AG04450 (cell line): ENCODE data around the gene FAM221B. TPM values are rescaled to one million over a fixed set of nuclear protein-coding genes. Genes with fewer than 3 reads are reported as not detected.

Experiments
- CTCF ChIA-PET: fragments of 300-600, 350-600 bp; formaldehyde crosslinking; extraction: SDS; loops from one replicate; lab custom pipeline; 2022; ENCODE audit warnings: antibody characterized with exemption, inconsistent platforms; lab: Charles Lee
- POLR2A ChIA-PET: fragments of 350-600 bp; formaldehyde crosslinking; extraction: SDS; loops from one replicate; lab custom pipeline; 2021; ENCODE audit warnings: antibody characterized with exemption, inconsistent platforms; lab: Yijun Ruan, JAX
- DNase-seq: peaks from one replicate; pipeline ENCODE4 v3.0.0-alpha.2; 2011; ENCODE audit warnings: low read depth, low spot score
- H3K27ac ChIP-seq: one replicate; pipeline ENCODE4 v1.5.1; 2012; ENCODE audit warnings: low read depth, low read length, control low read depth
- H3K27me3 ChIP-seq: one replicate; pipeline ENCODE4 v1.6.0; 2012; ENCODE audit warnings: low read length; ENCODE audit not compliant: control insufficient read depth, insufficient read depth
- H3K4me3 ChIP-seq: 2 replicates; pipeline ENCODE4 v1.5.1; 2011; ENCODE audit warnings: mild to moderate bottlenecking, low read depth, low read length, control low read depth
- H3K9me3 ChIP-seq: 2 replicates; pipeline ENCODE4 v1.5.1; 2012; ENCODE audit warnings: low read length; ENCODE audit not compliant: control insufficient read depth, insufficient read depth
- CTCF ChIP-seq: IDR thresholded peaks from 2 replicates; pipeline ENCODE4 v1.5.1; 2011; ENCODE audit warnings: low read depth, low read length, control low read depth, inconsistent platforms
- polyA plus RNA-seq: library from polyadenylated mRNA; depleted of rRNA; stranded (reverse); fragments of >200 nt; gene quantifications from 2 replicates; pipeline ENCODE4 v1.2.3, GENCODE V29; 2011; rRNA removed
- small RNA-seq: library from RNA; depleted of rRNA; stranded (forward); fragments of <200 nt; gene quantifications from one replicate; pipeline ENCODE3, GENCODE V24; 2012; ENCODE audit warnings: low read depth; ENCODE audit not compliant: insufficient read length

The FAM221B gene
- polyA plus RNA-seq, 1 experiment = not detected

- no peak overlapping the region for H3K4me3 ChIP-seq
- no peaks in the 10 kb centered on the region for H3K9me3 ChIP-seq
- no peak for TF ChIP-seq CTCF
- POLR2A ChIA-PET = no interaction called here
- CTCF ChIA-PET = no interaction called here
- H3K27ac ChIP-seq = no peak overlapping the region
- DNase-seq = no peak
- peaks cover 28% of the 10 kb centered on the region for H3K27me3 ChIP-seq
Measured at GRCh38 chr9:35767458-35767857, 61.1 kb downstream of the FAM221B start.

GRCh38 chr9:35766997-35767396, 61.5 kb downstream of the FAM221B start:
- no peak for TF ChIP-seq CTCF
- no peak for DNase-seq
- no peaks in the 10 kb centered on the region for H3K9me3 ChIP-seq
- peaks cover 30% of the 10 kb centered on the region for H3K27me3 ChIP-seq
- no peak overlapping the region for H3K4me3 ChIP-seq
- CTCF ChIA-PET = no interaction called here
- POLR2A ChIA-PET = no interaction called here
- no peak overlapping the region for H3K27ac ChIP-seq

Small RNA genes within 50 kb of the gene (small RNA-seq; reads per million reads assigned to genes)
- not detected for gene HINT2

Other genes starting within 250 kb of the FAM221B start
- 12.8 and 14.5 TPM in 2 replicates for gene TESK1, start 223.5 kb downstream of the FAM221B start, polyA plus RNA-seq
- 0.86 and 1.0 TPM in 2 replicates for gene CD72, start 210.3 kb downstream of the FAM221B start, polyA plus RNA-seq
- gene SIT1, start 177.8 kb downstream of the FAM221B start, polyA plus RNA-seq = not detected in 2 replicates
- 173 and 306 TPM in 2 replicates for gene RMRP, start 170.7 kb downstream of the FAM221B start, polyA plus RNA-seq
- 11.8 TPM in 2 replicates for gene CCDC107, start 170.4 kb downstream of the FAM221B start, polyA plus RNA-seq
- gene ARHGEF39, start 163.5 kb downstream of the FAM221B start, polyA plus RNA-seq = 1.1 and 1.2 TPM in 2 replicates
- 1.2 and 1.3 TPM in 2 replicates for gene CA9, start 154.8 kb downstream of the FAM221B start, polyA plus RNA-seq
- 1,535 and 1,633 TPM in 2 replicates for gene TPM2, start 138.8 kb downstream of the FAM221B start, polyA plus RNA-seq
- gene TLN1, start 96.5 kb downstream of the FAM221B start, polyA plus RNA-seq = 165 and 224 TPM in 2 replicates
- gene CREB3, start 96.1 kb downstream of the FAM221B start, polyA plus RNA-seq = 51.1 and 58.1 TPM in 2 replicates
- gene GBA2, start 79.5 kb downstream of the FAM221B start, polyA plus RNA-seq = 32.9 and 34.7 TPM in 2 replicates
- 20.2 and 20.7 TPM in 2 replicates for gene RGP1, start 79.4 kb downstream of the FAM221B start, polyA plus RNA-seq
- not detected in 2 replicates for gene MSMP, start 74.5 kb downstream of the FAM221B start, polyA plus RNA-seq
- 31.9 and 44.6 TPM in 2 replicates for gene NPR2, start 37.1 kb downstream of the FAM221B start, polyA plus RNA-seq
- gene SPAG8, start 16.5 kb downstream of the FAM221B start, polyA plus RNA-seq = 0.56 and 0.58 TPM in 2 replicates
- 17.5 and 18.5 TPM in 2 replicates for gene HINT2, start 13.7 kb downstream of the FAM221B start, polyA plus RNA-seq
- 3.3 and 4.7 TPM in 2 replicates for gene TMEM8B, start 496 bp upstream of the FAM221B start, polyA plus RNA-seq
- gene OR13J1, start 41.7 kb upstream of the FAM221B start, polyA plus RNA-seq = not detected in 2 replicates
- 2.7 and 3.0 TPM in 2 replicates for gene HRCT1, start 77.5 kb upstream of the FAM221B start, polyA plus RNA-seq
- gene SPAAR, start 80.8 kb upstream of the FAM221B start, polyA plus RNA-seq = 0.17 and 0.27 TPM in 2 replicates
- gene OR2S2, start 129.4 kb upstream of the FAM221B start, polyA plus RNA-seq = 0.46 and 1.1 TPM in 2 replicates
- 103 and 112 TPM in 2 replicates for gene RECK, start 208.2 kb upstream of the FAM221B start, polyA plus RNA-seq